WTC11 (cell line): ENCODE results near the gene RASIP1.

ENCODE experiments used
- CREM ChIP-seq: sonication (generic); formaldehyde crosslinking; IDR thresholded peaks from 2 replicates; pipeline ENCODE4 v1.8.1; 2022; ENCODE audit warnings: mild to moderate bottlenecking, missing genetic modification reagents, moderate library complexity
- CTCF ChIP-seq: fragments of 200-600 bp; IDR thresholded peaks from 2 replicates; pipeline ENCODE4 v1.8.0; 2022; ENCODE audit warnings: antibody characterized with exemption
- ESRRA ChIP-seq: sonication (generic); formaldehyde crosslinking; IDR thresholded peaks from 2 replicates; pipeline ENCODE4 v1.8.1; 2022; ENCODE audit warnings: mild to moderate bottlenecking, missing genetic modification reagents, borderline replicate concordance
- ETV6 ChIP-seq: sonication (generic); formaldehyde crosslinking; IDR thresholded peaks from 2 replicates; pipeline ENCODE4 v1.8.1; 2022; ENCODE audit warnings: mild to moderate bottlenecking, missing genetic modification reagents
- PRDM15 ChIP-seq: sonication (generic); formaldehyde crosslinking; IDR thresholded peaks from 2 replicates; pipeline ENCODE4 v1.8.0; 2022; ENCODE audit warnings: missing genetic modification reagents
- USF1 ChIP-seq: sonication (generic); formaldehyde crosslinking; IDR thresholded peaks from 2 replicates; pipeline ENCODE4 v1.8.0; 2022; ENCODE audit warnings: mild to moderate bottlenecking, missing genetic modification reagents

- TF ChIP-seq USF1 = no peak
- TF ChIP-seq PRDM15 (CRISPR knock-in tag) = no peak
- no peak for TF ChIP-seq CREM
- no peak for TF ChIP-seq CTCF
- TF ChIP-seq ESRRA (CRISPR knock-in tag) = no peak
- no peak for TF ChIP-seq ETV6 (CRISPR knock-in tag)
Observed at GRCh38 chr19:48672994-48673393, 67.4 kb downstream of the RASIP1 start, which contains the start of gene NTN5.
